ENCODE measurements around the gene TEX13C.

The TEX13C gene

DNA sequence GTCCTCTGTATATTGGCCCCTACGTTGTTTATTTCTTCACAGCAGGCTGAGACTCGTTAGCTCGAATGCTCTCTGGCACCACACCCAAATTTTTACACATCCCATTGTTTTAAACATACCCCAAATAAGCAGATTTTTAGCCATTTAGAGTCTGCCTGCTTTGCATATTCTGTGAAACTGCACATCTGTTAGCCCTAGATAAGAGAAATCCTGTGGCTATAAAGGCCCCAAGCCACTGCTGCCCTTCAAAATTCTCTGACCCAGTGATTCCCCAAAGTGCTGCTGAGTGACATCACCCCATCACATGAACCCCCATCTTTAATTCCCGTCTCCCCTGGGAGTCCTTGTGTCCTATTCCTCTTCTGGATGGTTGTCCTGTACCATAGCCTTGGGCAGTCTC, 20.8 kb downstream of the TEX13C start:
- no peaks in the 10 kb centered on the region for H3K27me3 ChIP-seq (replicated peaks; ENCODE audit: control insufficient read depth, insufficient read depth, low read length)
- no peak for DNase-seq (ENCODE audit: extremely low read depth, insufficient read length)
- TF ChIP-seq, protein P1, sequence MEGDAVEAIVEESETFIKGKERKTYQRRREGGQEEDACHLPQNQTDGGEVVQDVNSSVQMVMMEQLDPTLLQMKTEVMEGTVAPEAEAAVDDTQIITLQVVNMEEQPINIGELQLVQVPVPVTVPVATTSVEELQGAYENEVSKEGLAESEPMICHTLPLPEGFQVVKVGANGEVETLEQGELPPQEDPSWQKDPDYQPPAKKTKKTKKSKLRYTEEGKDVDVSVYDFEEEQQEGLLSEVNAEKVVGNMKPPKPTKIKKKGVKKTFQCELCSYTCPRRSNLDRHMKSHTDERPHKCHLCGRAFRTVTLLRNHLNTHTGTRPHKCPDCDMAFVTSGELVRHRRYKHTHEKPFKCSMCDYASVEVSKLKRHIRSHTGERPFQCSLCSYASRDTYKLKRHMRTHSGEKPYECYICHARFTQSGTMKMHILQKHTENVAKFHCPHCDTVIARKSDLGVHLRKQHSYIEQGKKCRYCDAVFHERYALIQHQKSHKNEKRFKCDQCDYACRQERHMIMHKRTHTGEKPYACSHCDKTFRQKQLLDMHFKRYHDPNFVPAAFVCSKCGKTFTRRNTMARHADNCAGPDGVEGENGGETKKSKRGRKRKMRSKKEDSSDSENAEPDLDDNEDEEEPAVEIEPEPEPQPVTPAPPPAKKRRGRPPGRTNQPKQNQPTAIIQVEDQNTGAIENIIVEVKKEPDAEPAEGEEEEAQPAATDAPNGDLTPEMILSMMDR (IDR thresholded peaks at IDR 0.05; ENCODE audit: insufficient read depth, low read length, poor library complexity, severe bottlenecking), result no peak
- H3K4me3 ChIP-seq (replicated peaks; ENCODE audit: low read depth, low read length), result no peak overlapping the region
- no peaks in the 10 kb centered on the region for H3K36me3 ChIP-seq (ENCODE audit: control insufficient read depth, insufficient read depth, low read length)

DNA sequence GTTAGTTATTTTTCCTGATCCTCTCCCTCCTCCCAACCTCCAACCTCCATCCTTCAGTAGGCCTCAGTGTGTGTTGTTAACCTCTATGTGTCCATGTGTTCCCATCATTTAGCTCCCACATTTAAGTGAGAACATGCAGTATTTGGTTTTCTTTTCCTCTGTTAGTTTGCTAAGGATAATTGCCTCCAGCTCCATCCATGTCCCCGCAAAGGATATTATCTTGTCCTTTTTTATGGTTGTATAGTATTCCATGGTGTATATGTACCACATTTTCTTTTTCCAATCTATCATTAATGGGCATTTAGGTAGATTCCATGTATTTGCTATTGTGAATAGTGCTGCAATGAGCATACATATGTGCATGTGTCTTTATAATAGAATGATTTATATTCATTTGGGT, 54.5 kb downstream of the TEX13C start:
- no peak for DNase-seq (ENCODE audit: extremely low read depth, insufficient read length)
- H3K27me3 ChIP-seq (replicated peaks; ENCODE audit: control insufficient read depth, insufficient read depth, low read length), result no peaks in the 10 kb centered on the region
- H3K36me3 ChIP-seq (ENCODE audit: control insufficient read depth, insufficient read depth, low read length), result no peaks in the 10 kb centered on the region
- TF ChIP-seq, protein P1 (IDR thresholded peaks at IDR 0.05; ENCODE audit: insufficient read depth, low read length, poor library complexity, severe bottlenecking), result no peak
- no peak overlapping the region for H3K4me3 ChIP-seq (replicated peaks; ENCODE audit: low read depth, low read length)

All from GM06990 (cell line).